HG03025 (cell line): ENCODE measurements around the gene BRIP1.
"Not testable (repeated sequence)": the region's sequence is repeated elsewhere in the genome, so short reads cannot be mapped to it uniquely, and the experiment has no call there.

Experiments used
- ATAC-seq: cut with Tn5 transposase; IDR thresholded peaks from one replicate; pipeline ENCODE4 v1.9.1; 2021; ENCODE audit warnings: mild to moderate bottlenecking, moderate library complexity; ENCODE audit not compliant: unreplicated experiment, low FRiP score

Gene BRIP1

GRCh38 chr17:61862975-61863800, at the start of gene BRIP1:
Gene BRIP1, minus strand, starts transcription at chr17:61863528. Its CDS starts 1,989 bp downstream, at chr17:61861539.
- ATAC-seq: peak; percentile 67

DNA sequence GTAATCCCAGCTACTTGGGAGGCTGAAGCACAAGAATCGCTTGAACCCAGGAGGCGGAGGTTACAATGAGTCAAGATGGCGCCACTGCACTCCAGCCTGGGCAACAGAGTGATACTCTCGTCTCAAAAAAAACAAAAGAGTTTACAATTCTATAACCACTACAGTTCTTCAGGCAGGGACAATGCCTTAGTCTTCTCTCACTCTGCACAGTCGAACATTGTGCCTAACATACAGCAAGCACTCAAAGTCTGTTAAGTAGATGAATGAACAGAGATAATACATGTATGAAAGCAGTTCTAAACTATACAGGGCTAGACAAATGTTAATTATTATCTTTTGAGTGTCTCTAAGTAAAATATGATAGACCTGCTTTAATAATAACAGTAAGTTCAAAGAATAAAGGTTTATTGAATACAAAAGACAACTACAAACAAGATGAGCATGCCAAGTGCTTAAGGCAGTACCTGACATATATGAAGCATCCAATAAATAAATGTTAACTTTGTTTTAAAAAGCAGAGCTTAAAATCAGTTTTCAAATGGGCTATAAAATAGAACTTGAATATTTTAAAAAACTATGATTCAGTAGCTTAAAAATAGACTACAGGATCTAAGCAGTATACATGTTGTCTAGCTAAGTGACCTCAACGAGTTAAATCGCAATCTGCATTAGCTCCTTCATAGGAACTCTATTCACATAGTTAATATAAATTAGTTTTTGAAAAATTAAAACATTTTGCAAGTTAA, 45.1 kb upstream of the BRIP1 start:
- ATAC-seq: no peak

GRCh38 chr17:61907361-61907760, 44.0 kb upstream of the BRIP1 start:
- ATAC-seq: no peak

DNA sequence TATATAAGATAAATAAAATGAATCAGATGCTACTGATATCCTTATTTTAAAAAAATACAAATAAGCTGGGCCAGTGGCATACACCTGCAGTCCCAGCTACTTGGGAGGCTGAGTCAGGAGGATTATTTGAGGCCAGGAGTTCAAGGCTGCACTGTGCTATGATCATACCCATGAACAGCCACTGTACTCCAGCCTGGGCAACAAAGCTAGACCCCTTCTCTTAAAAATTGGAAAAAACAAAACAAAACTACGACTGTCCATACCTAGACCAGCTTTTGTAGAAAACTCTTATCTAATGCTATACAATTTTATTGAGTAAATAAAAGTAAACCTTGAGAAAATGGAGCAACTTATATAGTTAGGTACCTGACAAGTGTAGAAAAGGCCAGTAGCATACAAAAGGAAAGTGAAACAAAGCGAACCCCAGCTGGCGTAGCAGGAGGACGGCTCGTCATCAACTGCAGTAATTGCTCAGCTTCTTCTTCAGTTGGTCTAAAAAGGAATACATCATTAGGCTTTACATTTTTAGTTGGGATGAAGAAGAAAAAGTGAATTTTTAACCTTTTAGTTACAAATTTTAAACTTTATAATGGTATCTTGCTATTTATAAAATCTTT, 40.9 kb upstream of the BRIP1 start:
- no peak for ATAC-seq

DNA sequence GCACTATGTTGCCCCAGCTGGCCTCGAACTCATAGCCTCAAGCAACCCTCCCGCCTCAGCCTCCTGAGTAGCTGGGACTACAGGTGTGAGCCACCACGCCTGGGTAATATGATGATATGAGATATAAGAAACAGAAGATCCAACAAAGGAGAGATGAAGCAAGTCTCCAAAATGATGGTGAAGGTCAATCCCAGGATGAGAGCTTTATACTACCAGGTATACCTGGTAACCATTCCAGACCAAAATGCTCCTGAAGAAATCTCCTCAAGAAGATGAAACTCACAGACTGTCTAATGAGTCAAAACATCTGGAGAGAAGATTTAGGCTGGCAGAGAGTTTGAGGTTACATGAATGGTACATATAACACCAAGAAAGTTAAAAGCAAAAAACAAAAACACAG, 39.9 kb upstream of the BRIP1 start:
- no peak for ATAC-seq

GRCh38 chr17:61897548-61898180, 34.3 kb upstream of the BRIP1 start:
- no peak for ATAC-seq

- no peak for ATAC-seq
These were observed 32.1 kb upstream of the BRIP1 start for GRCh38 chr17:61895391-61895790.

DNA sequence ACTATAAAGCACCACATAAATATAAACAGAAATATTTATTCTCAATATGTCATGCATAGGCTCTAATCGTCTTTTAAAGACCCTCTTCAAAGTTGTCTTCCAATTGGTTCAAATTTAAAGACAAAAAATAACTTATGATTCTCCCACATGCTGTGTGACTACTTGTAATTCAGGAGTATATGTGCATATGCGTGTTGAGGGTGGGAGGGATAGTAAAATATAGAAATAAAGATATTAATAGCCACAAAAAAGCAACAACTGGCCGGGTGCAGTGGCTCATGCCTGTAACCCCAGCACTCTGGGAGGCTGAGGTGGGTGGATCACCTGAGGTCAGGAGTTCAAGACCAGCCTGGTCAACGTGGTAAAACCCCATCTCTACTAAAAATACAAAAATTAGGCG, 31.0 kb upstream of the BRIP1 start:
- not testable (repeated sequence) for ATAC-seq

GRCh38 chr17:61887733-61888132, 24.4 kb upstream of the BRIP1 start:
- ATAC-seq: not testable (repeated sequence)

DNA sequence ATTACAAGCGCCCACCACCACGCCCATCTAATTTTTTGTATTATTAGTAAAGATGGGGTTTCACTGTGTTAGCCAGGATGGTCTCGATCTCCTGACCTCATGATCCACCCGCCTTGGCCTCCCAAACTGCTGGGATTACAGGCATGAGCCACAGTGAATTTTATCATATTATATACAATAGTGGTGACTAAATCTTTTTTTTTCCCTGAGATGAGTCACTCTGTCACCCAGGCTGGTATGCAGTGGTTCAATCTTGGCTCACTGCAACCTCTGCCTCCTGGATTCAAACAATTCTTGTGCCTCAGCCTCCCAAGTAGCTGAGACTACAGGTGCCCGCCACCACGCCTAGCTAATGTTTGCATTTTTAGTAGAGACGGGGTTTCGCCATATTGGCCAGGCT, 22.5 kb upstream of the BRIP1 start:
- ATAC-seq: not testable (repeated sequence)

- ATAC-seq: no peak
These were observed 21.5 kb upstream of the BRIP1 start for GRCh38 chr17:61884864-61885263.

DNA sequence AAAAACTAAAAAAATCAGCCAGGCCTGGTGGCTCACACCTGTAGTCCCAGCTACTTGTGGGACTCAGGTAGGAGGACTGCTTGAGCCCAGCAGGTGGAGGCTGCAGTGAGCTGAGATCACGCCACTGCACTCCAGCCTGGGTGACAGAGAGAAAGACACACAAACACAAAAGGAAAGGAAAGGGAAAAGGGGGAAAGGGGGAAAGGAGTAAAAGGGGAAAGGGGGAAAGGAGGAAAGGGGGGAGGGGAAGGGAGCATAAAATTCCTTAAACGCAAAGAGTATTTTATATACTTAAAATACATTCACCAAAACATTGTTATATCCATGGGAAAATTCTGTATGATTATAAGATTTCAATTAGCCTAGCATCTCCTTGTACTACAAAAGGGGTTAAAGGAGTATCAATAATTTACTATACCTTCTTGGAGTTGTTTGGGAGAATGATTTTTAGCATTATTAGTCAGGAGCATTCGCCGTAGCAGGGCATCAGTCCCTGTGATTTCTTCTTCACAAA, 17.3 kb upstream of the BRIP1 start:
- ATAC-seq: no peak

GRCh38 chr17:61878984-61879612, 15.8 kb upstream of the BRIP1 start:
- no peak for ATAC-seq

GRCh38 chr17:61878520-61878919, 15.2 kb upstream of the BRIP1 start:
- no peak for ATAC-seq

DNA sequence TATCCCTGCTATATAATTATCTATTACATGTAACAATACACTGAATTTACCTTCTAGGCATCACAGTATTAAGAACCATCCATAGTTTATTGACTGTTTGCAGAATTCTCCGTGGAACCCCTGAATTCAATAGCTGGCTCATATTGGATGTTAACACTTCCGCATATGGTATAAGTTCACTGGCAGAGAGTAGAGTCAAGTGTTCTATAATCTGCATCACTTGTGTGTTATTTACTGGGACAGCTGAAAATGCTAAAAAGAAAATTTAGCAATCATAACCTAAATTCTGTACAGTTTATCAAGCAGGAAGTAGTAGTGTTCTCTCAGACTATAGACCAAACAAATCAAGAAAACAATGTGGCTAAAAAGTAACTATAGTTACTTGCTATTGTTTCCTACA, 14.5 kb upstream of the BRIP1 start:
- no peak for ATAC-seq

DNA sequence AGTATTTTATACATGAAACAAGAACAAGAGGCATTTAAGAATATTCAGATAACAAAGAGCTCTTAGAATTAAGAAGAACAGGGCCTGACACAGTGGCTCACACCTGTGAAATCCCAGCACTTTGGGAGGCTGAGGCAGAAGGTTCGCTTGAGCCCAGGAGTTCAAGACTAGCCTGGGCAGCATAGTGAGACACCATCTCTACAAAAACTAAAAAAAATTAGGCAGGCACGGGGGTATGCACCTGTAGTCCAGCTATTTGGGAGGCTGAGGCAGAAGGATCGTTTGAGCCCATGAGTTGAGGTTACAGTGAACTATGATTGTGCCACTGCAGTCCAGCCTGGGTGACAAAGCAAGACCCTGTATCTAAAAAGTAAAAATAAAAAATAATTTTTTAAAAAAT, 12.5 kb upstream of the BRIP1 start:
- ATAC-seq: no peak

GRCh38 chr17:61875285-61875684, 12.0 kb upstream of the BRIP1 start:
- no peak for ATAC-seq

GRCh38 chr17:61874075-61874474, 10.7 kb upstream of the BRIP1 start:
- no peak for ATAC-seq

GRCh38 chr17:61872099-61872498, 8.8 kb upstream of the BRIP1 start:
- no peak for ATAC-seq

- no peak for ATAC-seq
These were observed 5.8 kb upstream of the BRIP1 start for GRCh38 chr17:61869138-61869537.
